OCI-LY7 (cell line): Measurements from ENCODE around the gene BLM. TPM values are rescaled to one million over a fixed set of nuclear protein-coding genes. Genes with fewer than 3 reads are reported as not detected.
"Not testable (repeated sequence)": the region's sequence is repeated elsewhere in the genome, so short reads cannot be mapped to it uniquely, and the experiment has no call there.

ENCODE experiments used
- BruUV-seq: library from RNA; stranded (reverse); fragments of 400-500 nt; replicated peaks from 2 replicates; lab custom pipeline; 2021; lab: Mats Ljungman, UMichigan
- CTCF ChIA-PET: fragments of 300-600 bp; sonication (Branson Sonifier 250); formaldehyde crosslinking; loops from one replicate; lab custom pipeline; 2022; ENCODE audit warnings: antibody characterized with exemption; ENCODE audit not compliant: unreplicated experiment; lab: Charles Lee
- POLR2A ChIA-PET: fragments of 300-600 bp; sonication (Branson Sonifier 250); formaldehyde crosslinking; loops from one replicate; lab custom pipeline; 2022; ENCODE audit warnings: antibody characterized with exemption; lab: Charles Lee
- DNase-seq: peaks from one replicate; pipeline ENCODE4 v3.0.0-alpha.2; 2015; ENCODE audit warnings: low spot score
- H2AFZ ChIP-seq: fragments of 200-600 bp; sonication (generic), shearing (Covaris generic); 2 replicates; pipeline ENCODE4 v1.6.1; 2014; ENCODE audit warnings: mild to moderate bottlenecking, antibody characterized with exemption, low read length, moderate library complexity
- H3K27ac ChIP-seq: fragments of 200-600 bp; sonication (generic); 2 replicates; pipeline ENCODE4 v1.5.1; 2014; ENCODE audit warnings: mixed run types, low read depth, mild to moderate bottlenecking, moderate library complexity, low read length, inconsistent platforms; ENCODE audit not compliant: poor library complexity, severe bottlenecking
- H3K36me3 ChIP-seq: fragments of 200-600 bp; sonication (generic); 2 replicates; pipeline ENCODE4 v1.6.1; 2014; ENCODE audit warnings: mild to moderate bottlenecking, antibody characterized with exemption, low read length, moderate library complexity, mixed read lengths; ENCODE audit not compliant: insufficient read depth
- H3K4me1 ChIP-seq: fragments of 200-600 bp; sonication (generic); 2 replicates; pipeline ENCODE4 v1.5.1; 2014; ENCODE audit warnings: mild to moderate bottlenecking, low read length; ENCODE audit not compliant: insufficient read depth, poor library complexity, severe bottlenecking
- H3K4me2 ChIP-seq: fragments of 200-600 bp; sonication (generic); 2 replicates; pipeline ENCODE4 v1.6.1; 2014; ENCODE audit warnings: mild to moderate bottlenecking, low read length
- H3K4me3 ChIP-seq: fragments of 200-600 bp; sonication (generic); 2 replicates; pipeline ENCODE4 v1.5.1; 2014; ENCODE audit warnings: mild to moderate bottlenecking, low read depth, low read length; ENCODE audit not compliant: poor library complexity, severe bottlenecking
- H3K79me2 ChIP-seq: fragments of 200-600 bp; sonication (generic); 2 replicates; pipeline ENCODE4 v1.6.1; 2016; ENCODE audit warnings: low read depth, mild to moderate bottlenecking, low read length, moderate library complexity, mixed read lengths; ENCODE audit not compliant: insufficient read depth
- H3K9me2 ChIP-seq: fragments of 200-600 bp; sonication (generic); 2 replicates; pipeline ENCODE4 v1.6.1; 2016; ENCODE audit warnings: mild to moderate bottlenecking, low read length, mixed read lengths; ENCODE audit not compliant: insufficient read depth
- H3K9me3 ChIP-seq: fragments of 200-600 bp; sonication (generic); 2 replicates; pipeline ENCODE4 v1.6.1; 2014; ENCODE audit warnings: mild to moderate bottlenecking, mixed run types, low read length, mixed read lengths
- H4K20me1 ChIP-seq: fragments of 200-600 bp; sonication (generic); 2 replicates; pipeline ENCODE4 v1.6.1; 2014; ENCODE audit warnings: mild to moderate bottlenecking, antibody characterized with exemption, low read length, moderate library complexity, mixed read lengths; ENCODE audit not compliant: insufficient read depth
- EZH2phosphoT487 ChIP-seq: fragments of 200-600 bp; sonication (generic); IDR thresholded peaks from 2 replicates; pipeline ENCODE4 v1.6.1; 2018; ENCODE audit warnings: low read depth, borderline replicate concordance, mild to moderate bottlenecking, mixed run types, antibody characterized with exemption, low read length, moderate library complexity, mixed read lengths
- intact Hi-C: fragments of 100-400 bp; cut with micrococcal nuclease; formaldehyde crosslinking; loops from one replicate; pipeline ENCODE4 v1.10.0; 2022; ENCODE audit not compliant: unreplicated experiment
- total RNA-seq, 2 experiments: library from RNA; depleted of rRNA in 1 of 2; stranded (reverse); fragments of >200 nt in 1 of 2; shearing (Covaris generic) in 1 of 2; gene quantifications; 2 replicates each; pipeline ENCODE4 v1.2.3, GENCODE V29; 2014 to 2022
- TF ChIP-seq, protein P1 (sequence below): fragments of 200-600 bp; sonication (generic); conservative IDR thresholded peaks from 2 replicates; pipeline ENCODE4 v1.5.1; 2014; ENCODE audit warnings: mild to moderate bottlenecking, antibody characterized with exemption, low read length, moderate library complexity, mixed read lengths

BLM gene
- total RNA-seq, 2 experiments from 2014 or later = 47.1 to 51.8 TPM

DNA sequence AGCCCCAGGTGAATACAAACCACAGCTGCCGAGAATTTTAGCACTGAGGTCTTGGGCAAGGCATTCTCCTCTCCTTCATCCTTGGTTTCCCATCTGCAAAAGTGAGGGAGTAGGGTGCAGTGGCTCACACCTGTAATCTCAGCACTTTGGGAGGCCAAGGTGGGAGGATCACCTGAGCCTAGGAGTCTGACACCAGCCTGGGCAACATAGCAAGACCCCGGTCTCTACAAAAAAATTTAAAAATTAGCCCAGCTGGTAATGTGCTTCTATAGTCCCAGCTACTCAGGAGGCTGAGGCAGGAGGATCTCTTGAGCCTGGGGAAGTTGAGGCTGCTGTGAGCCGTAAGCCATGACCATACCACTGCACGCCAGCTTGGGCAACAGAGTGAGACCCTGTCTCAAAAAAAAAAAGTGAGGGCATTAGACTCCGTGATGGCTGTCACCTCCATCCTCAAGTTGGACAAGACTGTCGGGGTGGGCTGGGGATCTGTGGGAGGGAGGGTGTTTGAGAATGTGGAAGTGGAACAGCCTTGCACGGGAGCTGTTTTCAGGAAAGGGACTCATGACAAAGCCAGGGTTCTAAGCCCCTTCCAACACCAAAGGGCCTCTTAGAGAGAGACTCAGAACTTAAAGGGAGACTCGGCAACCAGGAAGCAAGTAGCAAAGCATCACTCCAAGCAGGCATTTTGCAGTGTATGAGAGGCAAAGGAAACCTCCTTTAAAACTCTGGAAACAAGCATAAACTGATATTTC lies 105.2 kb downstream of the BLM start:
- H3K36me3 ChIP-seq = no peaks in the 10 kb centered on the region
- no peak overlapping the region for H3K4me3 ChIP-seq
- intact Hi-C loops = no loop called here
- H2AFZ ChIP-seq = no peak overlapping the region
- no peaks in the 10 kb centered on the region for H3K79me2 ChIP-seq
- H3K4me1 ChIP-seq = peaks cover 24% of the 10 kb centered on the region
- no peak overlapping the region for H3K27ac ChIP-seq
- DNase-seq = no peak
- no TSS peak for BruUV-seq
- no peaks in the 10 kb centered on the region for H4K20me1 ChIP-seq
- no peaks in the 10 kb centered on the region for H3K9me2 ChIP-seq
- ChIA-PET POLR2A (no interaction called here), CTCF (interaction anchor here (1.4 kb wide), 1 partner anchor 63 kb away, joined by 3 read pairs; no protein-coding TSS in a partner anchor)
- TF ChIP-seq, protein P1, sequence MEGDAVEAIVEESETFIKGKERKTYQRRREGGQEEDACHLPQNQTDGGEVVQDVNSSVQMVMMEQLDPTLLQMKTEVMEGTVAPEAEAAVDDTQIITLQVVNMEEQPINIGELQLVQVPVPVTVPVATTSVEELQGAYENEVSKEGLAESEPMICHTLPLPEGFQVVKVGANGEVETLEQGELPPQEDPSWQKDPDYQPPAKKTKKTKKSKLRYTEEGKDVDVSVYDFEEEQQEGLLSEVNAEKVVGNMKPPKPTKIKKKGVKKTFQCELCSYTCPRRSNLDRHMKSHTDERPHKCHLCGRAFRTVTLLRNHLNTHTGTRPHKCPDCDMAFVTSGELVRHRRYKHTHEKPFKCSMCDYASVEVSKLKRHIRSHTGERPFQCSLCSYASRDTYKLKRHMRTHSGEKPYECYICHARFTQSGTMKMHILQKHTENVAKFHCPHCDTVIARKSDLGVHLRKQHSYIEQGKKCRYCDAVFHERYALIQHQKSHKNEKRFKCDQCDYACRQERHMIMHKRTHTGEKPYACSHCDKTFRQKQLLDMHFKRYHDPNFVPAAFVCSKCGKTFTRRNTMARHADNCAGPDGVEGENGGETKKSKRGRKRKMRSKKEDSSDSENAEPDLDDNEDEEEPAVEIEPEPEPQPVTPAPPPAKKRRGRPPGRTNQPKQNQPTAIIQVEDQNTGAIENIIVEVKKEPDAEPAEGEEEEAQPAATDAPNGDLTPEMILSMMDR = no peak
- no peak for TF ChIP-seq EZH2phosphoT487
- H3K9me3 ChIP-seq = no peaks in the 10 kb centered on the region
- H3K4me2 ChIP-seq = no peak overlapping the region

DNA sequence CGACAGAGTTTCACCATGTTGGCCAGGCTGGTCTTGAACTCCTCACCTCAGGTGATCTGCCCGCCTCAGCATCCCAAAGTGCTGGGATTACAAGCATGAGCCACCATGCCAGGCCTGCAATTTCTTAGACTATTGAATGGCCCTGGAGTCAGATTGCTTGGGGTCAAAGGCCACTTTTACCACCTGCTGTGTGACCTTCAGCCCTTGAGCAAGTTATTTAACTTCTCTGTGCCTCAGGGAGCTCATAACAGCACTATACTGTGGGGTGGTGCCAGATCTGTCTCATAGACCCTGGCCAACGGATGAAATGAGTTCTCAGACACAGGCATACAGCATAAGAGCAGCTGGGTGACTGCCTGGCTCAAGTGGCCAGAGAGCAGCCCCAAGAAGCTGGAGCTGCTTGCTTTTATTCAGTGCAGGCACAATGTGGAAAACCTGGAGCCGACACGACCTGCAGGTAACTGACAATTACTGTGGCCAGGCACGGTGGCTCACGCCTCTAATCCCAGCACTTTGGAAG lies 106.4 kb downstream of the BLM start:
- Histone ChIP-seq H3K4me1 (peaks cover 12% of the 10 kb centered on the region), H2AFZ (no peak overlapping the region), H3K9me3 (no peaks in the 10 kb centered on the region), H3K4me3 (no peak overlapping the region), H3K79me2 (no peaks in the 10 kb centered on the region), H3K9me2 (no peaks in the 10 kb centered on the region), H3K27ac (no peak overlapping the region), H3K4me2 (no peak overlapping the region), H4K20me1 (no peaks in the 10 kb centered on the region), H3K36me3 (no peaks in the 10 kb centered on the region)
- no peak for TF ChIP-seq EZH2phosphoT487
- TF ChIP-seq, protein P1 = no peak
- DNase-seq = no peak
- no TSS peak for BruUV-seq
- POLR2A ChIA-PET = interaction anchor here (0.7 kb wide), 1 partner anchor 109 kb away, joined by 4 read pairs; no protein-coding TSS in a partner anchor
- intact Hi-C loops = no loop called here
- CTCF ChIA-PET = interaction anchor here (1.4 kb wide), 1 partner anchor 62 kb away, joined by 3 read pairs; no protein-coding TSS in a partner anchor

DNA sequence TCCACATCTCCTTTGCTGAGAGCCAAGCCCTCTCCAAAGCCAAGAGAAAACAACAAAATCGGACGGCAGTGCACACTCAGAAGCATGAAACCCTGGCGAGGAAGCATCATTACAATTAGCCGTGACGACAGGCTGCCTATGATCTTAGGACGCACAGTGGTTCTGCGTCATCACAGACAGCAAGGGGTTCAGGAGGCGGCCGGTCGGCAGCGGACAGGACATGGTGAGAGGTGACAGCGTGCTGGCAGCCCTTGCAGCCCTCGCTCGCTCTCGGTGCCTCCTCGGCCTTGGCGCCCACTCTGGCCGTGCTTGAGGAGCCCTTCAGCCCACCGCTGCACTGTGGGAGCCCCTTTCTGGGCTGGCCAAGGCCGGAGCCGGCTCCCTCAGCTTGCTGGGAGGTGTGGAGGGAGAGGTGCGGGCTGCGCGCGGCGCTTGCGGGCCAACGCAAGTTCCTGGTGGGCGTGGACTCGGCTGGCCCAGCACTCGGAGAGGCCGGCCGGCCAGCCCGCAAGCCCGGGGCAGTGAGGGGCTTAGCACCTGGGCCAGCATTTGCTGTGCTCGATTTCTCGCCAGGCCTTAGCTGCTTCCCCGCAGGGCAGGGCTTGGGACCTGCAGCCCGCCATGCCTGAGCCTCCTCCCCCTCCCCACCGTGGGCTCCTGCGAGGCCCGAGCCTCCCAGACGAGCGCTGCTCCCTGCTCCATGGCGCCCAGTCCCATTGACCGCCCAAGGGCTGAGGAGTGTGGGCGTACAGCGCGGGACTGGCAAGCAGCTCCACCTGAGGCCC lies 108.2 kb downstream of the BLM start:
- intact Hi-C loops, DNase-seq: not testable (repeated sequence)
- POLR2A ChIA-PET = interaction anchor here (2.4 kb wide), 1 partner anchor 14 kb away, joined by 9 read pairs; no protein-coding TSS in a partner anchor

DNA sequence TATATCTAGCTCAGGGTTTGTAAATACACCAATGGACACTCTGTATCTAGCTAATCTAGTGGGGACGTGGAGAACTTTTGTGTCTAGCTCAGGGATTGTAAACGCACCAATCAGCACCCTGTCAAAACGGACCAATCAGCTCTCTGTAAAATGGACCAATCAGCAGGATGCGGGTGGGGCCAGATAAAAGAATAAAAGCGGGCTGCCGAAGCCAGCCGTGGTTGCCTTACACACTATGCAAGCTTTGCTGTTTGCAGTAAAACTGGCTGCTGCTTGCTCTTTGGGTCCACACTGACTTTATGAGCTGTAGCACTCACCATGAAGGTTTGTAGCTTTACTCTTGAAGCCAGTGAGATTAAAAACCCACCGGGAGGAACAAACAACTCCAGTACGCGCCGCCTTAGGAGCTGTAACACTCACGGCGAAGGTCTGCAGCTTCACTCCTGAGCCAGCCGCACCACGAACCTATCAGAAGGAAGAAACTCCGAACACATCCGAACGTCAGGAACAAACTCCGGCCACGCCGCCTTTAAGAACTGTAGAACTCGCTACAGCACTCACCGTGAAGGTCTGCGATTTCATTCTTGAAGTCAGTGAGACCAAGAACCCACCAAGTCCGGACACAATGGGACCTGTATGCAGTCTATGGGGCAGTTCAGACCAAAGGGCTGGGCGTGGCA lies 109.2 kb downstream of the BLM start:
- POLR2A ChIA-PET = interaction anchor here (2.4 kb wide), 1 partner anchor 13 kb away, joined by 9 read pairs; no protein-coding TSS in a partner anchor
- H3K4me1 ChIP-seq = peaks cover 14% of the 10 kb centered on the region
- BruUV-seq, H3K4me3 ChIP-seq, H3K36me3 ChIP-seq, H3K27ac ChIP-seq, H3K9me2 ChIP-seq, H4K20me1 ChIP-seq, intact Hi-C loops, H3K9me3 ChIP-seq, DNase-seq, H2AFZ ChIP-seq, H3K4me2 ChIP-seq, H3K79me2 ChIP-seq: not testable (repeated sequence)
- CTCF ChIA-PET = interaction anchor here (1.2 kb wide), 1 partner anchor 13 kb away, joined by 7 read pairs; no protein-coding TSS in a partner anchor

More for the DNA sequence above, 108.2 kb downstream of the BLM start:
- H2AFZ ChIP-seq, H3K36me3 ChIP-seq, H3K9me2 ChIP-seq, H3K4me3 ChIP-seq, H3K79me2 ChIP-seq, H4K20me1 ChIP-seq, H3K27ac ChIP-seq, H3K9me3 ChIP-seq, BruUV-seq, H3K4me2 ChIP-seq: not testable (repeated sequence)
- CTCF ChIA-PET = interaction anchor here (1.2 kb wide), 1 partner anchor 14 kb away, joined by 7 read pairs; no protein-coding TSS in a partner anchor
- H3K4me1 ChIP-seq = peaks cover 13% of the 10 kb centered on the region
